HG02884 (cell line): Measurements from ENCODE around the gene GASK1A.
"Not testable (repeated sequence)": the region's sequence is repeated elsewhere in the genome, so short reads cannot be mapped to it uniquely, and the experiment has no call there.

ENCODE experiments used
- ATAC-seq: cut with Tn5 transposase; IDR thresholded peaks from one replicate; pipeline ENCODE4 v1.9.1; 2021; ENCODE audit warnings: mild to moderate bottlenecking, moderate library complexity; ENCODE audit not compliant: unreplicated experiment

GASK1A gene

DNA sequence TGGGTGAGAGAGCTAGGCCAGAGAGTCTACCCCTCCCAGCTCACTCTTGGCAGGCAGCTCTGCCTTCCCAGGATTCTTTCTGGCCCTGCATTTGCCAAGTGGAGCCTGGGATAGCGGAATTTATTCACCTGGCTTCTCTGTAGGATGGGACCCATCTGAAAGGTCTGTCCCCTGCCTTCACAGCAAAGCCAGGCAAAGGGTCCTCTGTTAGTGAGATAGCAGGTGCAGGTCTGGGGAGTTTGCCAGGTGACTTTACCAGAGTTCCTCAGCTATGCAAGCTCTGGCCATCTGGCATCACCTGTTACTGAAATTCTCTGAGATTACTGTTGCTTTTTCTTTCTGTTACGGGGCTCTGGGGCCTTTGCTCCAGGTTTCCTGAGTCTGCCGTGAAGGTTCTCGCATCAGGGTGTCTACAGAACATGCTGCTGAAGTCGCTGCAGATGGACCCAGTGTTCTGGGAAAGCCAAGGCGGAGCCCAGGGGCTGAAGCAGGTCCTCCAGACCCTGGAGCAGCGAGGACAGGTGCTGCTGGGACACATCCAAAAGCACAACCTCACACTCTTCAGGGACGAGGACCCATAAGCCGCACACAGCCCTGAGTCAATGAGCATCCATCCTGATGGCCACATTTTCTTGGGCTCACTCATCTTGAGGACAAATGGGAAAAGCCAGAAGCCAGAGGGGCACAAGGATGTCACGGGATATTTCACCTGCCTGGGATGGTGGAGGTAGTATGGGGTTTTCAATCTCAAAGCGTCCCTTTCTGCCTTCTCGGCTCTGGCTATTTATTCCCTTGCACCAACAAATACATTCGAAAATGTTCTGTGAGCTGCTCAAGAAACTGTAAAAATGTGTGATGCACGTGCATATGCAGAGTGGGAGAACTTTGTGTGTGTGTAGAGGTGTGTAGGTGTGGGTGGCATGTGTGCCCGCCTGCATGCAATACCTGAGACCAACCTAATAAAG lies 77.0 kb downstream of the GASK1A start:
- ATAC-seq = no peak

GRCh38 chr3:43059456-43059855 lies 80.3 kb downstream of the GASK1A start:
- no peak for ATAC-seq

- ATAC-seq = no peak
These were observed 82.2 kb downstream of the GASK1A start for GRCh38 chr3:43061101-43061895.

DNA sequence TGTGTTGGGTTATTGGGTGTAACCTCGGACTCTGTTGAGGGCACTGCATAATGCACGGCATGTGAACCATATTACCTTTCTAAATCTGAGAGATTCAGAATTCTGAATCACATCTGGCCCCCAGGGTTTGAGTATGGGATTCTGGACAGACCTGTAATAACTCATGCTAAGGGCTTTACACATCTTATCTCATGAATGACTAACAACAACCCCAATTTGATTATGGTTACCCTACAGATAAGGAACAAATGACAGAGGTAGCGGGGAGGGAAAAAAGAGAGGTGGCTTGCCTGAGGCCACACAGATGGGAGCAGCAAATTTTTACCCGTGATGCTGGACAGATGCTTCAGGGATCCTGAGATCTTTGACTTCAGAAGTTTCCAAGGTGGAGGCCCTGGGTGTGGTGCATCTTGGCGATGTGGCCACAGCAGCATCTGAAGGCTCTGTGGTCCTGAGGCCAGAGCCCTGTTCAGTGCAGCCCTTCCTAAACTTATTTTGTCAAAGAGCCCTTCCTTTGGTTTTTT lies 83.0 kb downstream of the GASK1A start:
- no peak for ATAC-seq

- no peak for ATAC-seq
These were observed 83.5 kb downstream of the GASK1A start for GRCh38 chr3:43062564-43063040.

DNA sequence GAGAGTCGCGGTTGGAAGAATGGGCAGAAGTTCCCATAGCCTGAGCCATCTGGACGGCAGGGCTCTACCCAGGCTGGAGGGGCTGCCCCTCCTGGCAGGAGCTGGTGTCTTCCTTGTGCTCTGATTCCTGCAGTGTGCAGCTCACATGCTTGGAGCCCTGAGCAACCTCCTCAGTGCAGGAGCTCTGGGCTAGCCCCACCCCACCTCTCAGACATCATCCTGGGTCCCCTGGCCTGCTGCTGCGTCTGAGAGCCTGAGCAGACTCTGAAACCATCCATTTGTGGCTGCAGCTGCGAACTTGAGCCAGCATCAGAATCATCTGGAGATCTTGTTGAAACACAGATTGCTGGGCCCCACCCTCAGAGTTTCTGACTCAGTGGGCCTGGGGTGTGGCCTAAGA lies 84.0 kb downstream of the GASK1A start:
- no peak for ATAC-seq

DNA sequence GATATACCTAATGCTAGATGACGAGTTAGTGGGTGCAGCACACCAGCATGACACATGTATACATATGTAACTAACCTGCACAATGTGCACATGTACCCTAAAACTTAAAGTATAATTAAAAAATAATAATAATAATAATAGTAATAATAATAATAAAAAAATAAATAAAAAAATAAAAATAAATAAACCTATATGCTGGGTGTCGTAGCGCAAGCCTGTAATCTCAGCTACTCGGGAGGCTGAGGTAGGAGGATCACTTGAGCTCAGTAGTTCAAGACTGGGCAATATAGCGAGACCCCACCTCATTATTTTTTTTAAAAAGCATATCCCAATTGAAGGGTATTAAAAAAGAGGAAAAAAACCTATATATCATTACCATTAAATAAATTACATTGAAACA lies 91.6 kb downstream of the GASK1A start:
- ATAC-seq = not testable (repeated sequence)

DNA sequence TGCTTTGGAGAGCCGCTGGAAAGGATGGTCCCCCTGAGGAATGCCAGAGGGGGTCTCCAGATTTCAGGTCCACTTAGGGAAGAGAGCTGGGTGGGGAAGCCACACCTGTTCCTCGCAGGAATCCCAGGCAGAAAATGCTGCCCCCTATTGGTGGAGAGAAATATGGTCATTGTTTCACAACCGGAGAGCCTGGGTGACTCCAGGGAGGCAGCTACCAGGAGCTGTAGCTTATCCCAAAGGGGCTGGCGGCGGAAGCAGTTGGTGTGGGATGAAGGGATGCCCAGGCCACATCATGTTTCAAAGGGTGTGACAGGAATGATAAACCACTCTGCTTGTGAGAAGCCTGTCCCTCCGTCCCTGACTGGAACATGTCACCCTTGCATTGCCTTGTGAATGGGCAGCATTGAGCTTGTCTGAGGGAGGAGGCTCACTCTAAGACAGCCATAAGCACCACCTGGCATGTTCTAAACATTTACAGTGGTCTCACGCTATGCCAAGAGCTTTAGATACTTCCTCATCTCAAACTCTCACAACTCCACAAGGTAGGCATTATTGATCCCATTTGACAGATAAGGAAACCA lies 92.3 kb downstream of the GASK1A start:
- no peak for ATAC-seq

GRCh38 chr3:43072361-43072760 lies 93.2 kb downstream of the GASK1A start:
- no peak for ATAC-seq

DNA sequence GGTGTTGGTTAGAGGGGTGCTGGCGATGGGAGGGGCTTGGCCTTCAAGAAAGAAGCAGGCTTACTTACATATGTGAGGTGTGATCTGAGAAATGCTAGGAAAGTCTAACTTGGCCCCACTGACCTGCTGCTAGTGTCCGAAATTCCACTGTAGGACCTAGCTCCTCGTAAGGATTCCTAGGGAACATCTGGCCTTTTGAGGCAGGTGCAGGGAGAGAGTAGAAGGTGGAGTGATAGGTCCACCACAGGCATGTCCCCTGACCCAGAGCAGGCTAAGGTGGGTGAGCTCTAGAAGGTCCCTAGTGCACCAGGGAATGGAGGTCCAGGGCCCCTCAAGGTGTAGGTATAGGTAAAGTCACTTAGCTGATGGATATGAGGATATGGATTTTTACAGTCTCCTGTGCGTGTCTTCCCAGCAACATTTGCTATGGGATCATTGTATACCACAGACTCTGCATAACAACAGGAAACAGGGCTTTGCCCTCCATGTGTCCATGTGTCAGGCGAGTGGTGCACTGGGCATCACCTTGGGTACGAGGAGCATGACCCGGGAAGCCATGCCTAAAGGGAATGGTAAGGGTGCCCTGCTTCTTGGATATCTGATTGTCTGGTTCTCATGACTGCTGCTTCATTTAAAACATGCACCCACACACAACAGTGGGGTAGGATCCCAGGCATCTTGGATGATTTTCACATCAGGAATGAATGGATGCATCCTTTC lies 94.2 kb downstream of the GASK1A start:
- ATAC-seq = no peak

- ATAC-seq = no peak
These were observed 94.7 kb downstream of the GASK1A start for GRCh38 chr3:43073836-43074220.

- ATAC-seq = no peak
These were observed 95.4 kb downstream of the GASK1A start for GRCh38 chr3:43074482-43074881.

GRCh38 chr3:43074901-43075689 lies 96.0 kb downstream of the GASK1A start:
- ATAC-seq = no peak

GRCh38 chr3:43075904-43076661 lies 97.0 kb downstream of the GASK1A start:
- ATAC-seq = no peak

GRCh38 chr3:43076857-43077256 lies 97.7 kb downstream of the GASK1A start:
- no peak for ATAC-seq

DNA sequence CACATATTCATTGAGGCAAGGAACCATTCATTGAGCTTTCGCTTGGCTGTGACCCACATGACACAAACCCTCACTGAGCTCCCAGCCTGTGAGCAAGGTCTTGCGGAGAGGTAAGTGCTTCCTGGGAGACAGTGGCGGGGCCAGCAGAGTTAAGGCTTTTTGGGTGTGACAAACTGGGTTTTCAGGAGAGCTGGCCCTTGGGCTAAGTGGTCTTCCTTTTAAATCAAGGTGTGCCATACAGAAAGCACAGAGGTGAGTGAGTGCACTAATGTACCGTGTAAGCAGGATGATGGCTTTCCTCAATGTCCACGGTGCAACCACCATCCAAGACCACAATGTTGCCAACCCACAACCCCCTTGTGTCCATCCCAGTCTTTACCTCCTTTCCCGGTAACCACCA lies 98.2 kb downstream of the GASK1A start:
- ATAC-seq = no peak

- ATAC-seq = no peak
These were observed 98.6 kb downstream of the GASK1A start for GRCh38 chr3:43077707-43078106.

DNA sequence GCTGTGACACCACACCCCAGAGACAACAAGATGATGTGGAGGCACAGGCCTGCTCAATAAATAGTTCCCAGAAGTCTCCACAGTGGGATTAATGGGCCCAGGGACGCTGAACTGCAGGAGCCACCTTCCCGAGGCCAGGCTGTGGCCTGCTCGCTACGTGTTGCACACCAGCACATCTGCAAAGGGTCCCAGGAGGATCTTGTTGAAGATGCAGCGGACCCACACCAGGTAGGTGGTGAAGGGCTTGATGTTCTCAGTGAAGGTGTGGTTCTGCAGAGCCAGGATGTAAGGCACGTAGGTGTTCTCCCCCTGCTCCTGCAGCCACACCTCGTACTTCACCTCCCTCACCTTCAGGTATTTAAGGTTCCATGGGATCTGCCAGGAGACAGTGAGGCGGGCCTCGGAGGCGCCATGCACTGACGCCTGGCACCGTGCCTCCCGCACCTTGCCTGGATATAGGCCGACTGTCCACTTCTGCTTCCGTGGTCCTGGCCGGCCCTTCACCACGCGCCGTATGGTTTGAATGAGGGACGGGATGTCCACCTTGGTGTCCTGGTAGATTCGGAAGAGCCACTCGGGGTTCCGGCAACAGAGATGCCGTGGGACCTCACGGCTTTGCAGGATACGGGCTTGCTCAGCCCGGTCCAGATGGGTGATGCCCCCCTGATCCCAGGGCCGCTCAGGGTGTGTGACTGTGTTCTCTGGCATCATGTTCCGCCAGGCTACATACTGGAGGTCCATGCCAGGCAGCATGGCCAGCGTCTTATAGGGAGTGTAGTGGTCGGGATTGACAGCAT lies 100.6 kb downstream of the GASK1A start:
- no peak for ATAC-seq
